GM12878 (cell line): ENCODE data around the gene NTN3. TPM values are rescaled to one million over a fixed set of nuclear protein-coding genes. Genes with fewer than 3 reads are reported as not detected.
A peak's percentile ranks its signal among the peaks of the same experiment; 100 is the strongest.

Source experiments
- ATAC-seq: fragments of 200-7000 bp; cut with Tn5 transposase; 3 replicates; pipeline ENCODE4 v1.9.1; 2020; ENCODE audit warnings: mild to moderate bottlenecking, moderate library complexity
- BruUV-seq: library from RNA; stranded (reverse); fragments of 400-500 nt; replicated peaks from 2 replicates; lab custom pipeline; 2021; lab: Mats Ljungman, UMichigan
- CTCF ChIA-PET: fragments of 300-600 bp; sonication (Branson Sonifier 250); formaldehyde crosslinking; extraction: SDS; loops from one replicate; lab custom pipeline; 2021; ENCODE audit warnings: inconsistent platforms; lab: Yijun Ruan, JAX
- POLR2A ChIA-PET: fragments of 350-600 bp; formaldehyde crosslinking; extraction: SDS; loops from one replicate; lab custom pipeline; 2021; ENCODE audit warnings: inconsistent platforms; lab: Charles Lee
- RAD21 ChIA-PET: fragments of 300-600 bp; sonication (Branson Sonifier 250); formaldehyde crosslinking; loops from one replicate; lab custom pipeline; 2023; ENCODE audit warnings: antibody characterized with exemption; ENCODE audit not compliant: unreplicated experiment; lab: Charles Lee
- SMC1A ChIA-PET: fragments of 300-600 bp; sonication (Branson Sonifier 250); formaldehyde crosslinking; loops from one replicate; lab custom pipeline; 2023; ENCODE audit not compliant: unreplicated experiment, uncharacterized antibody; lab: Charles Lee
- DNase-seq: peaks from one replicate; pipeline ENCODE4 v3.0.0-alpha.2; 2011; ENCODE audit warnings: low read depth, low spot score
- FAIRE-seq: peaks from 3 replicates; lab custom pipeline; 2011; peaks lifted over from hg19 to GRCh38; lab: Jason Lieb, UNC
- H2AFZ ChIP-seq: 2 replicates; pipeline ENCODE4 v1.6.0; 2011; ENCODE audit warnings: low read depth, low read length, control low read depth; ENCODE audit not compliant: control insufficient read depth
- H3K27ac ChIP-seq: 2 replicates; pipeline ENCODE4 v1.5.1; 2011; ENCODE audit warnings: control low read depth; ENCODE audit not compliant: control insufficient read depth, insufficient read depth
- H3K27me3 ChIP-seq, 2 experiments: replicated peaks in 1 of 2; 2 replicates each; pipeline versions ENCODE4 v1.6.0 to v1.6.1; 2011; ENCODE audit warnings: low read length in 1 of 2; ENCODE audit not compliant: control insufficient read depth in 2 of 2, insufficient read depth in 2 of 2
- H3K36me3 ChIP-seq, 2 experiments: 2 replicates each; pipeline ENCODE4 v1.5.1; 2011; ENCODE audit warnings: low read length in 1 of 2; ENCODE audit not compliant: control insufficient read depth in 2 of 2, insufficient read depth in 2 of 2
- H3K4me1 ChIP-seq: 2 replicates; pipeline ENCODE4 v1.6.1; 2011; ENCODE audit warnings: mild to moderate bottlenecking, low read length, moderate library complexity, mixed read lengths; ENCODE audit not compliant: control insufficient read depth, insufficient read depth
- H3K4me2 ChIP-seq: 2 replicates; pipeline ENCODE4 v1.6.0; 2011; ENCODE audit warnings: control low read depth; ENCODE audit not compliant: control insufficient read depth, insufficient read depth
- H3K4me3 ChIP-seq: fragments of 200-600 bp; sonication (generic); 2 replicates; pipeline ENCODE4 v1.5.1; 2016
- H3K79me2 ChIP-seq: 2 replicates; pipeline ENCODE4 v1.6.0; 2011; ENCODE audit warnings: low read length; ENCODE audit not compliant: control insufficient read depth, insufficient read depth
- H3K9ac ChIP-seq: 2 replicates; pipeline ENCODE4 v1.8.0; 2011; ENCODE audit warnings: low read length, control low read depth, mixed read lengths; ENCODE audit not compliant: control insufficient read depth, insufficient read depth
- H3K9me3 ChIP-seq: replicated peaks from 3 replicates; pipeline ENCODE4 v1.5.1; 2011; ENCODE audit warnings: mild to moderate bottlenecking, low read length; ENCODE audit not compliant: control insufficient read depth, insufficient read depth
- H4K20me1 ChIP-seq: 2 replicates; pipeline ENCODE4 v1.6.0; 2011; ENCODE audit not compliant: control insufficient read depth, insufficient read depth
- ETV6 ChIP-seq, 2 experiments: fragments of 450-650 bp in 1 of 2; IDR thresholded peaks in 1 of 2; conservative IDR thresholded peaks in 1 of 2; 2 replicates each; pipeline ENCODE4 v1.6.1; 2014; ENCODE audit warnings: antibody characterized with exemption in 1 of 2, borderline replicate concordance in 1 of 2, low read depth in 1 of 2, mild to moderate bottlenecking in 1 of 2, moderate library complexity in 1 of 2
- KAT2A ChIP-seq: conservative IDR thresholded peaks from 2 replicates; pipeline ENCODE4 v1.6.1; 2011; ENCODE audit warnings: low read depth, low read length; ENCODE audit not compliant: control insufficient read depth
- MLLT1 ChIP-seq: fragments of 450-650 bp; IDR thresholded peaks from 2 replicates; pipeline ENCODE4 v1.6.1; 2016; ENCODE audit warnings: mild to moderate bottlenecking
- MTA2 ChIP-seq: fragments of 450-650 bp; IDR thresholded peaks from 2 replicates; pipeline ENCODE4 v1.6.1; 2016; ENCODE audit warnings: low read depth, mild to moderate bottlenecking, moderate library complexity
- NKRF ChIP-seq: fragments of 450-650 bp; conservative IDR thresholded peaks from 2 replicates; pipeline ENCODE4 v1.6.1; 2017; ENCODE audit warnings: mild to moderate bottlenecking, moderate library complexity
- WGBS: methylation state at CpG from one replicate; pipeline ENCODE4 v1.1.6; 2016; ENCODE audit warnings: low lambda C conversion rate; ENCODE audit not compliant: insufficient replicate concordance, insufficient coverage; ENCODE audit errors: missing lambda C conversion rate; 5-methylcytosine and 5-hydroxymethylcytosine counted together
- in situ Hi-C: fragments of 300-500 bp; cut with MboI; formaldehyde crosslinking; loops from 9 replicates; pipeline ENCODE4 v1.14.3; 2018; ENCODE audit warnings: mixed read lengths
- intact Hi-C: fragments of 100-400 bp; cut with micrococcal nuclease; formaldehyde crosslinking; loops from one replicate; pipeline ENCODE4 v1.14.2; 2022; ENCODE audit not compliant: unreplicated experiment
- polyA plus RNA-seq, 11 experiments: library from polyadenylated mRNA; depleted of rRNA in 4 of 11; unstranded in 6 of 11; stranded (reverse) in 5 of 11; fragments of >200 nt; fragmentation: Nextera tagmentation in 4 of 11; fragmentation: Illumina TruSeq in 1 of 11; extraction: Ambion mirVana in 4 of 11; extraction: Trizol in 1 of 11; gene quantifications; 1 replicate in 1 of 11; 2 replicates in 10 of 11; pipeline versions ENCODE4 v1.2.1 to v1.2.3, GENCODE V29; 2011 to 2016; ENCODE audit warnings: inconsistent platforms in 2 of 11, missing spikeins in 2 of 11, low read depth in 1 of 11
- total RNA-seq, 4 experiments: library from RNA; depleted of rRNA in 3 of 4; stranded (reverse); fragments of >200 nt in 3 of 4; fragmentation: Illumina TruSeq in 1 of 4; extraction: Trizol in 1 of 4; gene quantifications; 2 replicates each; pipeline versions ENCODE4 v1.2.1 to v1.2.3, GENCODE V29; 2013 to 2021

NTN3 gene
- total and polyA plus RNA-seq, 10 of the 15 experiments (the other 5 are each of a cell fraction or from before 2014, with no cell fraction given), result 0.04 TPM; not detected in 9

- ChIA-PET POLR2A (interaction anchor here (0.6 to 1.6 kb wide), 7 partner anchors 8 to 329 kb away, joined by 3 to 11 read pairs (median 3); partner anchors contain the start of gene TBC1D24), SMC1A (interaction anchor here (0.9 to 1.7 kb wide), 3 partner anchors 26 to 60 kb away, joined by 3 to 6 read pairs (median 5); partner anchors contain the start of genes AMDHD2 and CCNF), RAD21 (interaction anchor here (0.8 to 2.4 kb wide), 6 partner anchors 10 to 31 kb away, joined by 3 to 8 read pairs (median 5); partner anchors contain the start of genes CCNF, NTN3 and TBC1D24), CTCF (interaction anchor here (0.7 to 2.2 kb wide), 4 partner anchors 8 to 41 kb away, joined by 3 to 6 read pairs (median 5); partner anchors contain the start of gene TBC1D24)
- Histone ChIP-seq H3K27me3 (no peaks in the 10 kb centered on the region), H3K4me2 (peak overlapping the region; percentile 96), H3K79me2 (peaks cover 6% of the 10 kb centered on the region), H3K4me3 (peak overlapping the region; percentile 73), H3K9me3 (no peaks in the 10 kb centered on the region), H3K36me3 (peaks cover 7 to 17% of the 10 kb centered on the region in 2 experiments; a peak in 3 of 4 replicates), H2AFZ (peak overlapping the region; percentile 76), H4K20me1 (no peaks in the 10 kb centered on the region), H3K4me1 (peaks cover 8% of the 10 kb centered on the region; the same call in 1 of the 2 replicates), H3K9ac (peak overlapping the region; percentile 58), H3K27ac (no peak overlapping the region)
- DNase-seq, result no peak
- intact Hi-C loops, result no loop called here
- in situ Hi-C loops, result no loop called here
- TF ChIP-seq NKRF, result 0 out of 2 replicates have a peak, but pooled peaks have one; percentile 3
- TF ChIP-seq ETV6 (conservative IDR thresholded peaks at IDR 0.05 in 1 of 2, IDR thresholded peaks at IDR 0.05 in 1 of 2; ENCODE audit: borderline replicate concordance in 1 of 2, low read depth in 1 of 2), result no peak
- BruUV-seq, result no TSS peak
- WGBS, result under 1% methylated on average over 19 of the region's 20 CpGs
- no peak for ATAC-seq
- FAIRE-seq, result no peak
These were observed 10.7 kb upstream of the NTN3 start for GRCh38 chr16:2460391-2460713.

GRCh38 chr16:2460916-2461315 lies 10.2 kb upstream of the NTN3 start:
- H3K4me3 ChIP-seq, result peak overlapping the region; percentile 73
- no peak for DNase-seq
- TF ChIP-seq MTA2 (no peak), KAT2A (no peak), MLLT1 (no peak)
- FAIRE-seq, result no peak
- peaks cover 8% of the 10 kb centered on the region; the same call in 1 of the 2 replicates for H3K4me1 ChIP-seq
- ChIA-PET SMC1A (no interaction called here), CTCF (interaction anchor here (0.6 to 2.2 kb wide), 2 partner anchors 8 to 74 kb away, joined by 3 to 5 read pairs; no protein-coding TSS in a partner anchor), RAD21 (interaction anchor here (1.5 to 2.4 kb wide), 2 partner anchors 14 to 27 kb away, joined by 5 to 8 read pairs; partner anchors contain the start of gene TBC1D24), POLR2A (interaction anchor here (1.4 kb wide), 1 partner anchor 64 kb away, joined by 3 read pairs; no protein-coding TSS in a partner anchor)
- H3K9me3 ChIP-seq, result no peaks in the 10 kb centered on the region
- no peak overlapping the region for H2AFZ ChIP-seq
- H3K36me3 ChIP-seq, result peaks cover 5 to 13% of the 10 kb centered on the region in 2 experiments; a peak in 3 of 4 replicates
- 79% methylated on average over 13 of the region's 13 CpGs for WGBS
- in situ Hi-C loops (no loop called here), intact Hi-C loops (no loop called here)
- no peak for ATAC-seq
- no peak overlapping the region for H3K27ac ChIP-seq
- no TSS peak for BruUV-seq
- peaks cover 6% of the 10 kb centered on the region for H3K79me2 ChIP-seq
- H4K20me1 ChIP-seq, result no peaks in the 10 kb centered on the region
- no peaks in the 10 kb centered on the region for H3K27me3 ChIP-seq
- H3K4me2 ChIP-seq, result peak overlapping the region; percentile 96
- H3K9ac ChIP-seq, result peak overlapping the region; percentile 58
